H9 (cell line): ENCODE data around the gene PPP1R3C. TPM values are rescaled to one million over a fixed set of nuclear protein-coding genes. Genes with fewer than 3 reads are reported as not detected.

Source experiments
- DNase-seq: peaks from one replicate; pipeline ENCODE4 v3.0.0-alpha.2; 2017
- H2AFZ ChIP-seq: one replicate; pipeline ENCODE4 v1.6.1; 2013; ENCODE audit warnings: mild to moderate bottlenecking, low read length, control low read depth, moderate library complexity
- H2AK5ac ChIP-seq: 2 replicates; pipeline ENCODE4 v1.6.1; 2013; ENCODE audit warnings: low read length, control low read depth, mixed read lengths; ENCODE audit not compliant: insufficient read length
- H2BK120ac ChIP-seq: one replicate; pipeline ENCODE4 v1.6.1; 2013; ENCODE audit warnings: low read depth, mild to moderate bottlenecking, low read length, control low read depth, inconsistent platforms; ENCODE audit not compliant: poor library complexity, severe bottlenecking
- H2BK12ac ChIP-seq: 2 replicates; pipeline ENCODE4 v1.6.1; 2013; ENCODE audit warnings: low read length, control low read depth, mixed read lengths, low read depth; ENCODE audit not compliant: insufficient read length
- H2BK15ac ChIP-seq: 2 replicates; pipeline ENCODE4 v1.6.1; 2013; ENCODE audit warnings: low read depth, low read length, control low read depth
- H2BK20ac ChIP-seq: one replicate; pipeline ENCODE4 v1.6.1; 2013; ENCODE audit warnings: low read depth, mild to moderate bottlenecking, low read length, control low read depth, inconsistent platforms; ENCODE audit not compliant: poor library complexity, severe bottlenecking
- H2BK5ac ChIP-seq: 2 replicates; pipeline ENCODE4 v1.6.1; 2013; ENCODE audit warnings: low read length, control low read depth, mixed read lengths; ENCODE audit not compliant: insufficient read length
- H3K14ac ChIP-seq: 2 replicates; pipeline ENCODE4 v1.6.1; 2013; ENCODE audit warnings: low read length, control low read depth; ENCODE audit not compliant: insufficient read depth
- H3K18ac ChIP-seq: 2 replicates; pipeline ENCODE4 v1.6.1; 2013; ENCODE audit warnings: low read depth, mild to moderate bottlenecking, mixed read lengths, low read length, control low read depth; ENCODE audit not compliant: insufficient read length
- H3K23ac ChIP-seq: 2 replicates; pipeline ENCODE4 v1.6.1; 2013; ENCODE audit warnings: low read length, control low read depth, mixed read lengths, low read depth; ENCODE audit not compliant: insufficient read length
- H3K23me2 ChIP-seq: 2 replicates; pipeline ENCODE4 v1.6.1; 2013; ENCODE audit warnings: low read depth, mild to moderate bottlenecking, mixed read lengths, low read length, control low read depth; ENCODE audit not compliant: insufficient read length, poor library complexity, severe bottlenecking
- H3K27ac ChIP-seq: 2 replicates; pipeline ENCODE4 v1.5.1; 2013; ENCODE audit warnings: low read length, control low read depth, mixed read lengths, low read depth; ENCODE audit not compliant: insufficient read length
- H3K27me3 ChIP-seq: 2 replicates; pipeline ENCODE4 v1.6.1; 2013; ENCODE audit warnings: low read length, control low read depth, inconsistent platforms; ENCODE audit not compliant: insufficient read depth
- H3K4ac ChIP-seq: 2 replicates; pipeline ENCODE4 v1.6.1; 2013; ENCODE audit warnings: low read depth, mild to moderate bottlenecking, control low read depth, inconsistent platforms, low read length, moderate library complexity
- H3K4me1 ChIP-seq: 2 replicates; pipeline ENCODE4 v1.6.1; 2013; ENCODE audit warnings: low read length, control low read depth, inconsistent platforms; ENCODE audit not compliant: insufficient read depth
- H3K4me2 ChIP-seq: 2 replicates; pipeline ENCODE4 v1.6.1; 2013; ENCODE audit warnings: low read length, control low read depth, mixed read lengths; ENCODE audit not compliant: insufficient read length, insufficient read depth
- H3K56ac ChIP-seq: 2 replicates; pipeline ENCODE4 v1.6.1; 2013; ENCODE audit warnings: low read depth, mild to moderate bottlenecking, mixed read lengths, low read length, control low read depth; ENCODE audit not compliant: insufficient read length
- H3K79me1 ChIP-seq: 2 replicates; pipeline ENCODE4 v1.6.1; 2013; ENCODE audit warnings: low read depth, mild to moderate bottlenecking, moderate library complexity, low read length, control low read depth, inconsistent platforms; ENCODE audit not compliant: insufficient read depth, poor library complexity, severe bottlenecking
- H3K79me2 ChIP-seq: 2 replicates; pipeline ENCODE4 v1.6.1; 2013; ENCODE audit warnings: low read length, control low read depth, inconsistent platforms; ENCODE audit not compliant: insufficient read depth
- H3K9ac ChIP-seq: 2 replicates; pipeline ENCODE4 v1.6.1; 2013; ENCODE audit warnings: low read length, control low read depth, mixed read lengths; ENCODE audit not compliant: insufficient read length; ENCODE audit errors: extremely low read depth
- H3K9me3 ChIP-seq: one replicate; pipeline ENCODE4 v1.6.1; 2013; ENCODE audit warnings: low read depth, low read length, inconsistent platforms; ENCODE audit not compliant: control insufficient read depth
- H3T11ph ChIP-seq: one replicate; pipeline ENCODE4 v1.6.1; 2013; ENCODE audit warnings: mild to moderate bottlenecking, low read length, control low read depth, inconsistent platforms
- H4K20me1 ChIP-seq: one replicate; pipeline ENCODE4 v1.6.1; 2013; ENCODE audit not compliant: control insufficient read depth, insufficient read length, insufficient read depth
- H4K5ac ChIP-seq: 2 replicates; pipeline ENCODE4 v1.6.1; 2013; ENCODE audit warnings: low read depth, mild to moderate bottlenecking, mixed read lengths, low read length, control low read depth; ENCODE audit not compliant: insufficient read length
- H4K8ac ChIP-seq: replicated peaks from 2 replicates; pipeline ENCODE4 v1.6.1; 2013; ENCODE audit warnings: low read length, control low read depth, mixed read lengths, low read depth; ENCODE audit not compliant: insufficient read length
- H4K91ac ChIP-seq: 2 replicates; pipeline ENCODE4 v1.6.1; 2013; ENCODE audit warnings: low read depth, mild to moderate bottlenecking, moderate library complexity, mixed read lengths, low read length, control low read depth; ENCODE audit not compliant: insufficient read length
- H3K27ac Mint-ChIP-seq, 3 experiments: 2 replicates in 2 of 3; 3 replicates in 1 of 3; pipeline ENCODE4 v1.8.0; 2020 to 2021; ENCODE audit warnings: mixed read lengths in 3 of 3, mild to moderate bottlenecking in 1 of 3, moderate library complexity in 1 of 3
- H3K27me3 Mint-ChIP-seq: 2 replicates; pipeline ENCODE4 v1.8.0; 2021; ENCODE audit warnings: low read depth, mild to moderate bottlenecking, moderate library complexity, mixed read lengths
- H3K36me3 Mint-ChIP-seq, 3 experiments: 2 replicates in 2 of 3; 3 replicates in 1 of 3; pipeline ENCODE4 v1.8.0; 2020 to 2021; ENCODE audit warnings: low read depth in 3 of 3, mixed read lengths in 3 of 3; ENCODE audit not compliant: insufficient read depth in 1 of 3
- H3K4me1 Mint-ChIP-seq, 2 experiments: 2 replicates each; pipeline ENCODE4 v1.8.0; 2020; ENCODE audit warnings: mixed read lengths in 2 of 2
- H3K4me3 Mint-ChIP-seq, 2 experiments: 2 replicates in 1 of 2; 3 replicates in 1 of 2; pipeline ENCODE4 v1.8.0; 2020 to 2021; ENCODE audit warnings: mild to moderate bottlenecking in 2 of 2, mixed read lengths in 2 of 2, moderate library complexity in 1 of 2
- H3K9me3 Mint-ChIP-seq, 2 experiments: 2 replicates in 1 of 2; 3 replicates in 1 of 2; pipeline ENCODE4 v1.8.0; 2020; ENCODE audit warnings: mild to moderate bottlenecking in 2 of 2, mixed read lengths in 2 of 2, moderate library complexity in 1 of 2
- CTCF ChIP-seq: fragments of 200-600 bp; sonication (generic); conservative IDR thresholded peaks from 3 replicates; pipeline ENCODE4 v1.8.0; 2021; ENCODE audit warnings: antibody characterized with exemption, mild to moderate bottlenecking
- WGBS: extraction: QIAGEN DNeasy Blood & Tissue Kit; methylation state at CpG from one replicate; pipeline ENCODE4 v1.1.7; 2013; ENCODE audit warnings: missing lambda C conversion rate, low lambda C conversion rate, mixed read lengths; ENCODE audit not compliant: insufficient read length; ENCODE audit errors: extremely low coverage; 5-methylcytosine and 5-hydroxymethylcytosine counted together
- total RNA-seq: library from RNA; stranded (reverse); gene quantifications from 2 replicates; pipeline ENCODE4 v1.2.1, GENCODE V29; 2021

The PPP1R3C gene
- total RNA-seq, 1 experiment from 2014 or later, result 1.2 TPM

GRCh38 chr10:91643700-91644099 lies 10.8 kb upstream of the PPP1R3C start:
- WGBS, result no CpG with 5 or more reads among the region's 5 CpGs
- Mint-ChIP-seq H3K4me3 (no peak overlapping the region), H3K27ac (no peak overlapping the region), H3K36me3 (no peaks in the 10 kb centered on the region), H3K27me3 (peaks cover 27% of the 10 kb centered on the region), H3K9me3 (no peaks in the 10 kb centered on the region), H3K4me1 (peaks cover 0 to 3% of the 10 kb centered on the region in 2 experiments; a peak in 1 of 4 replicates)
- no peak overlapping the region for H2BK120ac ChIP-seq
- H3K56ac ChIP-seq, result no peak overlapping the region
- no peak overlapping the region for H3K4me2 ChIP-seq
- no peak overlapping the region for H2BK20ac ChIP-seq
- no peaks in the 10 kb centered on the region for H4K20me1 ChIP-seq
- H3K79me1 ChIP-seq, result no peaks in the 10 kb centered on the region
- no peaks in the 10 kb centered on the region for H3K79me2 ChIP-seq
- no peak overlapping the region for H2AFZ ChIP-seq
- H3K4me1 ChIP-seq, result no peaks in the 10 kb centered on the region
- H2BK5ac ChIP-seq, result no peak overlapping the region
- no peaks in the 10 kb centered on the region for H3K23me2 ChIP-seq
- H4K8ac ChIP-seq, result no peak overlapping the region
- no peak overlapping the region for H2AK5ac ChIP-seq
- no peak overlapping the region for H4K91ac ChIP-seq
- H3K18ac ChIP-seq, result no peak overlapping the region
- H3K27me3 ChIP-seq, result no peaks in the 10 kb centered on the region
- H3K4ac ChIP-seq, result no peak overlapping the region
- no peaks in the 10 kb centered on the region for H3K9me3 ChIP-seq
- no peak overlapping the region for H2BK15ac ChIP-seq
- H3K23ac ChIP-seq, result no peak overlapping the region
- H4K5ac ChIP-seq, result no peak overlapping the region
- DNase-seq, result peak; percentile 67
- TF ChIP-seq CTCF, result peak; percentile 77
- H3K14ac ChIP-seq, result no peak overlapping the region
- no peak overlapping the region for H3K27ac ChIP-seq
- no peak overlapping the region for H3T11ph ChIP-seq
- H3K9ac ChIP-seq, result no peak overlapping the region
- H2BK12ac ChIP-seq, result no peak overlapping the region
